H9 (cell line): ENCODE data around the gene FILIP1. TPM values are rescaled to one million over a fixed set of nuclear protein-coding genes. Genes with fewer than 3 reads are reported as not detected.

ENCODE experiments used
- DNase-seq: peaks from one replicate; pipeline ENCODE4 v3.0.0-alpha.2; 2017
- H2AFZ ChIP-seq: one replicate; pipeline ENCODE4 v1.6.1; 2013; ENCODE audit warnings: mild to moderate bottlenecking, low read length, control low read depth, moderate library complexity
- H2AK5ac ChIP-seq: 2 replicates; pipeline ENCODE4 v1.6.1; 2013; ENCODE audit warnings: low read length, control low read depth, mixed read lengths; ENCODE audit not compliant: insufficient read length
- H2BK120ac ChIP-seq: one replicate; pipeline ENCODE4 v1.6.1; 2013; ENCODE audit warnings: low read depth, mild to moderate bottlenecking, low read length, control low read depth, inconsistent platforms; ENCODE audit not compliant: poor library complexity, severe bottlenecking
- H2BK12ac ChIP-seq: 2 replicates; pipeline ENCODE4 v1.6.1; 2013; ENCODE audit warnings: low read length, control low read depth, mixed read lengths, low read depth; ENCODE audit not compliant: insufficient read length
- H2BK15ac ChIP-seq: 2 replicates; pipeline ENCODE4 v1.6.1; 2013; ENCODE audit warnings: low read depth, low read length, control low read depth
- H2BK20ac ChIP-seq: one replicate; pipeline ENCODE4 v1.6.1; 2013; ENCODE audit warnings: low read depth, mild to moderate bottlenecking, low read length, control low read depth, inconsistent platforms; ENCODE audit not compliant: poor library complexity, severe bottlenecking
- H2BK5ac ChIP-seq: 2 replicates; pipeline ENCODE4 v1.6.1; 2013; ENCODE audit warnings: low read length, control low read depth, mixed read lengths; ENCODE audit not compliant: insufficient read length
- H3K14ac ChIP-seq: 2 replicates; pipeline ENCODE4 v1.6.1; 2013; ENCODE audit warnings: low read length, control low read depth; ENCODE audit not compliant: insufficient read depth
- H3K18ac ChIP-seq: 2 replicates; pipeline ENCODE4 v1.6.1; 2013; ENCODE audit warnings: low read depth, mild to moderate bottlenecking, mixed read lengths, low read length, control low read depth; ENCODE audit not compliant: insufficient read length
- H3K23ac ChIP-seq: 2 replicates; pipeline ENCODE4 v1.6.1; 2013; ENCODE audit warnings: low read length, control low read depth, mixed read lengths, low read depth; ENCODE audit not compliant: insufficient read length
- H3K23me2 ChIP-seq: 2 replicates; pipeline ENCODE4 v1.6.1; 2013; ENCODE audit warnings: low read depth, mild to moderate bottlenecking, mixed read lengths, low read length, control low read depth; ENCODE audit not compliant: insufficient read length, poor library complexity, severe bottlenecking
- H3K27ac ChIP-seq: 2 replicates; pipeline ENCODE4 v1.5.1; 2013; ENCODE audit warnings: low read length, control low read depth, mixed read lengths, low read depth; ENCODE audit not compliant: insufficient read length
- H3K27me3 ChIP-seq: 2 replicates; pipeline ENCODE4 v1.6.1; 2013; ENCODE audit warnings: low read length, control low read depth, inconsistent platforms; ENCODE audit not compliant: insufficient read depth
- H3K4ac ChIP-seq: 2 replicates; pipeline ENCODE4 v1.6.1; 2013; ENCODE audit warnings: low read depth, mild to moderate bottlenecking, control low read depth, inconsistent platforms, low read length, moderate library complexity
- H3K4me1 ChIP-seq: 2 replicates; pipeline ENCODE4 v1.6.1; 2013; ENCODE audit warnings: low read length, control low read depth, inconsistent platforms; ENCODE audit not compliant: insufficient read depth
- H3K4me2 ChIP-seq: 2 replicates; pipeline ENCODE4 v1.6.1; 2013; ENCODE audit warnings: low read length, control low read depth, mixed read lengths; ENCODE audit not compliant: insufficient read length, insufficient read depth
- H3K56ac ChIP-seq: 2 replicates; pipeline ENCODE4 v1.6.1; 2013; ENCODE audit warnings: low read depth, mild to moderate bottlenecking, mixed read lengths, low read length, control low read depth; ENCODE audit not compliant: insufficient read length
- H3K79me1 ChIP-seq: 2 replicates; pipeline ENCODE4 v1.6.1; 2013; ENCODE audit warnings: low read depth, mild to moderate bottlenecking, moderate library complexity, low read length, control low read depth, inconsistent platforms; ENCODE audit not compliant: insufficient read depth, poor library complexity, severe bottlenecking
- H3K79me2 ChIP-seq: 2 replicates; pipeline ENCODE4 v1.6.1; 2013; ENCODE audit warnings: low read length, control low read depth, inconsistent platforms; ENCODE audit not compliant: insufficient read depth
- H3K9ac ChIP-seq: 2 replicates; pipeline ENCODE4 v1.6.1; 2013; ENCODE audit warnings: low read length, control low read depth, mixed read lengths; ENCODE audit not compliant: insufficient read length; ENCODE audit errors: extremely low read depth
- H3K9me3 ChIP-seq: one replicate; pipeline ENCODE4 v1.6.1; 2013; ENCODE audit warnings: low read depth, low read length, inconsistent platforms; ENCODE audit not compliant: control insufficient read depth
- H3T11ph ChIP-seq: one replicate; pipeline ENCODE4 v1.6.1; 2013; ENCODE audit warnings: mild to moderate bottlenecking, low read length, control low read depth, inconsistent platforms
- H4K20me1 ChIP-seq: one replicate; pipeline ENCODE4 v1.6.1; 2013; ENCODE audit not compliant: control insufficient read depth, insufficient read length, insufficient read depth
- H4K5ac ChIP-seq: 2 replicates; pipeline ENCODE4 v1.6.1; 2013; ENCODE audit warnings: low read depth, mild to moderate bottlenecking, mixed read lengths, low read length, control low read depth; ENCODE audit not compliant: insufficient read length
- H4K8ac ChIP-seq: replicated peaks from 2 replicates; pipeline ENCODE4 v1.6.1; 2013; ENCODE audit warnings: low read length, control low read depth, mixed read lengths, low read depth; ENCODE audit not compliant: insufficient read length
- H4K91ac ChIP-seq: 2 replicates; pipeline ENCODE4 v1.6.1; 2013; ENCODE audit warnings: low read depth, mild to moderate bottlenecking, moderate library complexity, mixed read lengths, low read length, control low read depth; ENCODE audit not compliant: insufficient read length
- H3K27ac Mint-ChIP-seq, 3 experiments: 2 replicates in 2 of 3; 3 replicates in 1 of 3; pipeline ENCODE4 v1.8.0; 2020 to 2021; ENCODE audit warnings: mixed read lengths in 3 of 3, mild to moderate bottlenecking in 1 of 3, moderate library complexity in 1 of 3
- H3K27me3 Mint-ChIP-seq: 2 replicates; pipeline ENCODE4 v1.8.0; 2021; ENCODE audit warnings: low read depth, mild to moderate bottlenecking, moderate library complexity, mixed read lengths
- H3K36me3 Mint-ChIP-seq, 3 experiments: 2 replicates in 2 of 3; 3 replicates in 1 of 3; pipeline ENCODE4 v1.8.0; 2020 to 2021; ENCODE audit warnings: low read depth in 3 of 3, mixed read lengths in 3 of 3; ENCODE audit not compliant: insufficient read depth in 1 of 3
- H3K4me1 Mint-ChIP-seq, 2 experiments: 2 replicates each; pipeline ENCODE4 v1.8.0; 2020; ENCODE audit warnings: mixed read lengths in 2 of 2
- H3K4me3 Mint-ChIP-seq, 2 experiments: 2 replicates in 1 of 2; 3 replicates in 1 of 2; pipeline ENCODE4 v1.8.0; 2020 to 2021; ENCODE audit warnings: mild to moderate bottlenecking in 2 of 2, mixed read lengths in 2 of 2, moderate library complexity in 1 of 2
- H3K9me3 Mint-ChIP-seq, 2 experiments: 2 replicates in 1 of 2; 3 replicates in 1 of 2; pipeline ENCODE4 v1.8.0; 2020; ENCODE audit warnings: mild to moderate bottlenecking in 2 of 2, mixed read lengths in 2 of 2, moderate library complexity in 1 of 2
- WGBS: extraction: QIAGEN DNeasy Blood & Tissue Kit; methylation state at CpG from one replicate; pipeline ENCODE4 v1.1.7; 2013; ENCODE audit warnings: missing lambda C conversion rate, low lambda C conversion rate, mixed read lengths; ENCODE audit not compliant: insufficient read length; ENCODE audit errors: extremely low coverage; 5-methylcytosine and 5-hydroxymethylcytosine counted together
- total RNA-seq: library from RNA; stranded (reverse); gene quantifications from 2 replicates; pipeline ENCODE4 v1.2.1, GENCODE V29; 2021
- TF ChIP-seq, protein P1 (sequence below): fragments of 200-600 bp; sonication (generic); conservative IDR thresholded peaks from 3 replicates; pipeline ENCODE4 v1.8.0; 2021; ENCODE audit warnings: antibody characterized with exemption, mild to moderate bottlenecking

Gene FILIP1
- total RNA-seq, 1 experiment from 2014 or later = 10.5 TPM

DNA sequence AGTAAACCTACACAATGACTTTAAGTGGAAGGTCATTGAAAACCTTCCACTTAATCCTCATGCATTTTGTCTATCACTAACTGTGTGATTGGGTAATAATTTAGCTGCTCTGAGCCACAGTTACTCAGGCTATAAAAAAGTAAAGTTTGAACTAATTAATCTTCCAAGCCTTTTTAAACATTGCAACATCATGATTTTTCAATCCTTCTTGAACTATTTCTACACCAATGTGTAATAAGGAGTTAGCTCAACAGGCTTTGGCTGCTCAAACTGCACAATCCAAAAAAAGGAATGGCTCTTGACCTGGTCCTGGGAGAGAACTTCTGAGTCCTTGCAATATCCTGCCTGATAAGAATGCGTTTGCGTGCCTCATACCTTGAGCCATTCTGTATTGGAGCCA is 34.8 kb upstream of the FILIP1 start:
- Histone ChIP-seq H3K27me3 (no peaks in the 10 kb centered on the region), H3K18ac (no peak overlapping the region), H4K91ac (no peak overlapping the region), H4K8ac (no peak overlapping the region), H2BK5ac (no peak overlapping the region), H2AFZ (no peak overlapping the region), H2BK20ac (no peak overlapping the region), H3K9ac (no peak overlapping the region), H3K56ac (no peak overlapping the region), H2BK120ac (no peak overlapping the region), H3K14ac (no peak overlapping the region), H2AK5ac (no peak overlapping the region), H2BK15ac (no peak overlapping the region), H3K4ac (no peak overlapping the region), H3K9me3 (no peaks in the 10 kb centered on the region), H4K5ac (no peak overlapping the region), H3K4me1 (no peaks in the 10 kb centered on the region), H4K20me1 (no peaks in the 10 kb centered on the region), H2BK12ac (no peak overlapping the region), H3K23ac (no peak overlapping the region), H3K27ac (no peak overlapping the region), H3K79me2 (no peaks in the 10 kb centered on the region), H3K23me2 (no peaks in the 10 kb centered on the region), H3K4me2 (no peak overlapping the region), H3T11ph (no peak overlapping the region), H3K79me1 (no peaks in the 10 kb centered on the region)
- H3K27me3 Mint-ChIP-seq = no peaks in the 10 kb centered on the region
- TF ChIP-seq, protein P1, sequence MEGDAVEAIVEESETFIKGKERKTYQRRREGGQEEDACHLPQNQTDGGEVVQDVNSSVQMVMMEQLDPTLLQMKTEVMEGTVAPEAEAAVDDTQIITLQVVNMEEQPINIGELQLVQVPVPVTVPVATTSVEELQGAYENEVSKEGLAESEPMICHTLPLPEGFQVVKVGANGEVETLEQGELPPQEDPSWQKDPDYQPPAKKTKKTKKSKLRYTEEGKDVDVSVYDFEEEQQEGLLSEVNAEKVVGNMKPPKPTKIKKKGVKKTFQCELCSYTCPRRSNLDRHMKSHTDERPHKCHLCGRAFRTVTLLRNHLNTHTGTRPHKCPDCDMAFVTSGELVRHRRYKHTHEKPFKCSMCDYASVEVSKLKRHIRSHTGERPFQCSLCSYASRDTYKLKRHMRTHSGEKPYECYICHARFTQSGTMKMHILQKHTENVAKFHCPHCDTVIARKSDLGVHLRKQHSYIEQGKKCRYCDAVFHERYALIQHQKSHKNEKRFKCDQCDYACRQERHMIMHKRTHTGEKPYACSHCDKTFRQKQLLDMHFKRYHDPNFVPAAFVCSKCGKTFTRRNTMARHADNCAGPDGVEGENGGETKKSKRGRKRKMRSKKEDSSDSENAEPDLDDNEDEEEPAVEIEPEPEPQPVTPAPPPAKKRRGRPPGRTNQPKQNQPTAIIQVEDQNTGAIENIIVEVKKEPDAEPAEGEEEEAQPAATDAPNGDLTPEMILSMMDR = no peak
- no CpG with 5 or more reads among the region's 2 CpGs for WGBS
- H3K4me1 Mint-ChIP-seq = peaks cover 0 to 13% of the 10 kb centered on the region in 2 experiments; a peak in 2 of 4 replicates
- no peak overlapping the region for H3K4me3 Mint-ChIP-seq
- no peaks in the 10 kb centered on the region for H3K36me3 Mint-ChIP-seq
- no peak for DNase-seq
- no peak overlapping the region for H3K27ac Mint-ChIP-seq
- peaks cover 0 to 3% of the 10 kb centered on the region in 2 experiments; a peak in 1 of 5 replicates for H3K9me3 Mint-ChIP-seq
